Activated CD8-positive, alpha-beta memory T cell treated with anti-CD3 and anti-CD28 coated beads, Interleukin-2, amount 10 ng/mL, durations not matched to agents 7 days and 5 days (primary cell): ENCODE measurements around the gene PRR13. TPM values are rescaled to one million over a fixed set of nuclear protein-coding genes. Genes with fewer than 3 reads are reported as not detected.
A peak's percentile ranks its signal among the peaks of the same experiment; 100 is the strongest.

Experiments used
- ATAC-seq: fragments of 150-1000 bp; cut with Tn5 transposase; one replicate; pipeline ENCODE4 v1.10.0; 2021; ENCODE audit warnings: moderate library complexity
- CTCF ChIA-PET: fragments of 350-600 bp; sonication (Branson Sonifier 250); formaldehyde crosslinking; loops from one replicate; lab custom pipeline; 2021; ENCODE audit warnings: antibody characterized with exemption; lab: Charles Lee
- DNase-seq: peaks from one replicate; pipeline ENCODE4 v3.0.0-alpha.2; 2020
- H3K27ac Mint-ChIP-seq: one replicate; pipeline ENCODE4 v1.8.0; 2021; ENCODE audit warnings: mild to moderate bottlenecking, mixed read lengths
- H3K27me3 Mint-ChIP-seq: one replicate; pipeline ENCODE4 v1.8.0; 2021; ENCODE audit warnings: mixed read lengths
- H3K36me3 Mint-ChIP-seq: one replicate; pipeline ENCODE4 v1.8.0; 2021; ENCODE audit warnings: mild to moderate bottlenecking, mixed read lengths
- H3K4me1 Mint-ChIP-seq: one replicate; pipeline ENCODE4 v1.8.0; 2021; ENCODE audit warnings: mixed read lengths
- H3K4me3 Mint-ChIP-seq: one replicate; pipeline ENCODE4 v1.8.0; 2021; ENCODE audit warnings: mild to moderate bottlenecking, moderate library complexity, mixed read lengths
- H3K9me3 Mint-ChIP-seq: one replicate; pipeline ENCODE4 v1.8.0; 2022; ENCODE audit warnings: low read depth, mixed read lengths
- total RNA-seq, 2 experiments: library from RNA; stranded (reverse); gene quantifications; one replicate each; pipeline ENCODE4 v1.2.3, GENCODE V29; 2021

The PRR13 gene
- total RNA-seq, 2 experiments from 2014 or later, result 235 to 244 TPM

DNA sequence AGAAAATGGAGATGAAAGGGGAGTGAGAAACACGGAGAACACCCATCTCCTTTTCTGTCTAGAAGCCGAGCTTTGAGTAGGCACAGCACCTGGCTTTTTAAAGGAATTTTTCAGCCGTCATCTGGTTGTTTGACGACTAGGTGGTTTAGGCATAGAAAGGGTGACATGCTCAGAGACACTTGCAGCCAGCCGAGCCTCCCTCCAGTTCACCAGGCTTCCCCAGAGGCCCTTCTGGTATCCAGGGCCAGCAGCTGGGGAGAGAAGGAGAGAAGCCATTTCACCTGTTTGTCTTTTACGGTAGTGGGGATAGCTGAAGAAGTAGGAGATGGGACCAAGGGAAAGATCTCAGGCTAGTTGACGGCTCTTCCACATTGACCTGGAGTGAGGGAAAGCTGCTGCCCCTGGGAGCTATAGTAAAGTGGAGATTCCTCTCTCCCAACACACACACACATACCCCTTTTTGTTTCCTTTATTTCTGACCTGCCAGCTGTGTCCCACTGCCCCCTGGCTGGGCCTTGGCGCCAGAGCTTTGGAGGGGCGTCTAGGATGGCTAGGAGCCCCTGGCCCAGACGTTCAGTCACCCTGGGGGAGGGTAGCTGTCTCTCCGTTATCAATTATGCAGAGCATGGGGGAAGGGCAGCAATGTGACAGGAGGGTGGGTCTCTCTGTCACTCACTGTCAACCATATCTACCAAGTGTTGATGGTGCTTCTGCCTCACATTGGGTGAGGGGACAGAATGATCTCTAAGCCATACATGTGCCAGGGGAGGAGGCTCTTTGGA is 52.3 kb downstream of the PRR13 start:
- Mint-ChIP-seq H3K27ac (peak overlapping the region; percentile 84), H3K9me3 (no peaks in the 10 kb centered on the region), H3K36me3 (no peaks in the 10 kb centered on the region), H3K27me3 (no peaks in the 10 kb centered on the region), H3K4me1 (peaks cover 39% of the 10 kb centered on the region), H3K4me3 (peak overlapping the region; percentile 88)
- CTCF ChIA-PET, result interaction anchor here (1.1 to 3.9 kb wide), 6 partner anchors 10 to 170 kb away, joined by 3 to 21 read pairs (median 4); partner anchors contain the start of gene NPFF
- ATAC-seq (no peak), DNase-seq (no peak)

Other genes starting within 250 kb of the PRR13 start
- gene ITGB7, start 234.5 kb upstream of the PRR13 start, total RNA-seq, result 100 to 1,000 TPM; 567 to 729 TPM
- gene RARG, start 209.5 kb upstream of the PRR13 start, total RNA-seq, result 10 to 100 TPM; 29.4 to 38.8 TPM
- 100 to 1,000 TPM in 1 of 2 experiments, 10 to 100 TPM in 1; 99.0 to 137 TPM for gene ESPL1, start 173.4 kb upstream of the PRR13 start, total RNA-seq
- 100 to 1,000 TPM; 283 to 298 TPM for gene PFDN5, start 146.2 kb upstream of the PRR13 start, total RNA-seq
- gene MYG1, start 142.0 kb upstream of the PRR13 start, total RNA-seq, result 10 to 100 TPM; 51.7 to 65.5 TPM
- 10 to 100 TPM; 60.9 to 61.7 TPM for gene AAAS, start 120.1 kb upstream of the PRR13 start, total RNA-seq
- not detected for gene SP7, start 105.4 kb upstream of the PRR13 start, total RNA-seq
- 10 to 100 TPM; 68.7 to 71.8 TPM for gene SP1, start 61.6 kb upstream of the PRR13 start, total RNA-seq
- not detected for gene AMHR2, start 17.9 kb upstream of the PRR13 start, total RNA-seq
- 100 to 1,000 TPM; 721 to 867 TPM for gene PCBP2, start 10.4 kb downstream of the PRR13 start, total RNA-seq
- gene MAP3K12, start 57.7 kb downstream of the PRR13 start, total RNA-seq, result 10 to 100 TPM; 19.1 to 19.3 TPM
- 10 to 100 TPM; 29.7 to 38.7 TPM for gene TARBP2, start 59.5 kb downstream of the PRR13 start, total RNA-seq
- not detected for gene NPFF, start 65.8 kb downstream of the PRR13 start, total RNA-seq
- 10 to 100 TPM; 24.6 to 33.8 TPM for gene ATF7, start 184.6 kb downstream of the PRR13 start, total RNA-seq
- 100 to 1,000 TPM; 253 to 333 TPM for gene ATP5MC2, start 234.3 kb downstream of the PRR13 start, total RNA-seq